HG03354 (cell line): ENCODE data around the gene RBMS3.
"Not testable (repeated sequence)": the region's sequence is repeated elsewhere in the genome, so short reads cannot be mapped to it uniquely, and the experiment has no call there.

ENCODE experiments used
- ATAC-seq: cut with Tn5 transposase; IDR thresholded peaks from one replicate; pipeline ENCODE4 v1.9.1; 2021; ENCODE audit warnings: mild to moderate bottlenecking; ENCODE audit not compliant: unreplicated experiment, poor library complexity, severe bottlenecking

The RBMS3 gene

DNA sequence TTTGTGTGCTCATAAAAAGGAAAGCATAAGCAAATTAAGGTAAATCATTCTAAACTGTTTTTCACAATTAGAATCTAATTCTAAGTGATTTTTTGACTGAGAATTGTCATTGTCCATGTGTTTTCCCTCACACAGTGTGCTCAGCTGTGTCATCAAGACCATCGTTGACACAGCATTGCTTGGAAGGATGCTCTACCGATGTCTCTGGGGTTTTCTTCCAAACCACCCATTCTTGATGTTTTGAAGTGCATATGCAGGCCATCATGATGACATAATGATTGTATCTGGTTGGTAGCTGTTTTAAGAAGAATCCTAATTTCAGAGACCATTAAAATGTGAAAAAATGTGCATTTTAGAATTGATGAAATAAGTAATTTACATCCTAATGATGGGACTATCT lies 347.9 kb downstream of the RBMS3 start:
- ATAC-seq: no peak

DNA sequence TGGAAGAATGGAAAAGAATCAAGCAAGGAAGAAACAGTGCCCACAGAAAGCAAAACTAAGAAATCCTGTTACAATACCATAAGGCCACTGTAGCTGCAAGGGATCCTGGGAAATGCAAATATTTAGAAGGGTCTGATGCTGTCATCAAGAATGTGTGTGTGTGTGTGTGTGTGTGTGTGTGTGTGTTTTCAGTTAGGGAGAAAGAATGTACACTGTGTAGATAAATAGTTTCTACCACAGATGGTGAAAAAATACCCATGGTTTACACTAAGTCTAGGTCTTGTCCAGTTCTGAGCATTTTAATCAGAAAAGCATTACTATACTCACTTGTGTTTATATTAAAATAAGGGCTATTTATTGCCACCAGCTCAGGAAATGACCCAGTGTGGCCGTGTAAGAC lies 355.0 kb downstream of the RBMS3 start:
- no peak for ATAC-seq

DNA sequence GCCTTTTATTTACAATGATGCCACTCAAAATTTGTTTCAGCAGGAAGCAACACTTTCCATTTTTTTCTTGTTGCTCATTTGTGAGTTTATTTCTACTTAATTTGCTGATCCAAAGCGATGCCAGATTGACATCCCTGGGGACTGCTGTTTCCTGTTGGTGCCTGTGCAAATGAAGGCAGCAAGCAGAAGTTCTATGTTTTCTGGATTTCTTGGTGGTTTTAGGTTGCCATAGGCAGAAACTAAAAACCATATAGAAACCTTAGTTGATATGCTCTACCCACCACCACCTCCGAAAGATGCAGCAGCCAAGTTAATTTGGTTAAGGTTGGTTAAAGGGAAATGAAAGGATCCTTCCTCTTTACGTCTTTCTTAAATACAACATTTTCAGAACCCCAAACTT lies 356.2 kb downstream of the RBMS3 start:
- no peak for ATAC-seq

DNA sequence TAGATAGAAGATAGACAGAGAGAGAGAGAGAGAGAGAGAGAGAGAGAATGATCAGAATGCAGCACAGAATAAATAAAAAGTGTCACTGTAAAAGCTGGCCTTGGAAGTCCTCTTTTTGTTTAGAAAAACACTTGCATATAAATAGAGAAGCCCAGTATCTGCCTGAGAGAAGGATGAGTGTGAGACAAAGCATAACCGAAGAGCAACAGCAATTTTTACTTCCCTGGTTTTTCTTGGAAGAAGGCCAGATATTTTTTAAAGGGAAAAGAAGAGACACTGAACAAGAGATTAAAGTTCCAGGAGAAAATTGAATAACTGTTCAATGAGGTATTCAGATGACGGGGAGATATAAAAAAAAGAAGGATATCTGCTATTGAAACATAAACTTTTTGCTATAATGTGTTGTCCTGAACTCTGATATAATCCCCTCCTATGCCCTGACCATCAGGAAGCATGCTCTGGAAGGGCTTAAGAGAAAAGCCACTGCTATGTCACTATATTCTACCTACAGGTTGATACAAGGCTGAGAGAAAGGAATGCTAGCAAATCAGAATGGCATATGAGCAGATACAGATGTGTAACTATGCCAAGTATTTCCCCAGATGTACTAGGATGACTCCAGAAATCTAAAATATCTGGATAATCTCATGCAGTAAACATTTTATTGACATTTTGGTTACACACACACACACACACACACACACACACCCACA lies 358.9 kb downstream of the RBMS3 start:
- no peak for ATAC-seq

DNA sequence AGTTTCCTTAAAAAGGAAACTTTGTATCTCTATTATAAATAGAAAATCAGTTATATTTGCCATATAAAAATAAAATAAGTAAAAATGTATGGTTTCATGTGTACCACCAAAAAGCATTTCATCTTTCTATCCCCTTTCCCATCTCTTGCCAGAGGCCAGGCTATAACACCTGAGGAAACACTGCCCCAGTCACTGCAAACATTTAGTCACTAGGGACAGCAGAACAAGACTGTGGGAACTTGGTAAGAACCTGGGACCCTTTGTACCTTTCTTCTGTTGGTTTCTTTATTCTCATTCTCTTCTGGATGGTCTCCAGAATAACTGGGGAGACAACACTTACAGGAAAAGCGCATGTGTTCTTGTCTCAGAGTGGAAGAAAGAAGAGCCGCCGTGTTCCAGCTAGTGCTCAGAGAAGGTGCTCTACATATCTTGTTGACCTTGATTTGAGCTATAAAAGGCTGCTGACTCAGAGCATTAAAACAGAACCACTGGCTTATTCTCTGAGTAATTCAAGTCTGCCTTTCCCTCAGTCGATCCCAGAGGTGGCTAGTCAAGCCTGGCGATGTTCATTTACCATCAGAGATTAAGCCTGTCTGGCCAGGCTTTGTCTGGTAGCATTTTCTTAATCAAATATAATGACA lies 361.6 kb downstream of the RBMS3 start:
- no peak for ATAC-seq

DNA sequence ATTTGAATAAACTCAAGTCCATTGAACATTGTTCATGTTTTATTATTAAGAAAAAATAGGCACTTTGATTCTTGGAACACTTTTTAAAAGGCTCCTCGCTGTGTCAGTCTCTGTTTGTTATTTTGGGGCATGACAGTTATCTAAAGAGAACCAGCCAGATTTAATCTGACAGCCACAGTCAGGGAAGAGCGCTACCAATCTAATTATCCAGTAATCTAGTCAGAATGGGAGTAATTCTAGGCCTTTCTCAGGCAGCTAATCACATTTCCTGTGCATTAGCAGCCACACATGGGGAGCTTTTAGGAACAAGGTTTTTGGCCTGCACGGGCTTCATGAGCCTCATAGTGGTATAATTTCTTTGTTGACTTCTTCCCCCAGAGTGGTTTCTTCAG lies 362.2 kb downstream of the RBMS3 start:
- ATAC-seq: no peak

DNA sequence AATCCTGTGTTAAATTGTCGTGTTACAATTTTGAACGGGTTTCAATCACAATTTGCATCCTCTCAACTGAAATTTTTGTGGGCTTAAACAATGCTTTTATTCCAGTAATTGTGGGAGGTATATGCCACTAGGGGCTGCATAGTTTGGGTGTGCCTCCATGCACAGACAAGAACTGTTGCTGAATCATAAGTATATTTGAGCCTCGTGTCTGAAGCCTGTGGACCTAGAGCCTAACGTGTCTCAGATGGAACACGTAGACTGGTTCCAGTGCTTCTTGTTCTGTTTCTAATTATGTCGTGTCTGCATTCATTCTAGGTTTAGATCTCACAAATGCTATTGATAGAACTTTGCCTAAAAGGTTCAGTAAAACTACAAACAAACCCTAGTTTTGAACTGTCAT lies 363.4 kb downstream of the RBMS3 start:
- ATAC-seq: no peak

DNA sequence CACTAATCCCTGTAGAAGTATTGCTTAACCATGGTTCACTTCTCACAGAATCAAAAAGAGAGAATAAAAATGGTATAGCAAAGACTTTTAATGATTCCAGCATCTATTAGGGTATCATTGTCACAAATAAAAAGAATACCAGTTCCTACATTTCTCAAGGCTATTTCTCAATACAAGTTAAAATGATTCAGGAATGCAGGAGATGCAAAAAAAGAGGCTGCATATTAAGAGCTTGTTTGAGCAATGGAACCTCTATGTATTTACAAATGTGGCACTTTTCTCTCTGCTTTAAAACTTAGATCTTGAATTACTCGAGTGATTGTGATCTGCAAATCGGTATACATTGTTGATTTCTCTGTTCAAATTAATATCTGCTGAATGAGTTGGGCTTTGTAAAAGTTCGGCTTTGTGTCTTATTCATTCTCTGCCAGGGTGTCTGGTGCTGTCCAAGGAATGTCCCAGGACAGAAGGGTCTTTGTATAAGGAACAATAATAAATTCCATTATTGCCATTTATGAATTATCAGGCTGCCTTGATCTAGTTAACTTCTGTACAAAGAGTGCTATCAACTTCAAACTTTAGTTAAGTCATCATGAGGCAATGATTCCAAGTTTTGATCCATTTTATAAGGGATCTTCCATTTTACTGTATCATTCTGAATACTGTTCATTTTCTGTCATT lies 364.2 kb downstream of the RBMS3 start:
- no peak for ATAC-seq

DNA sequence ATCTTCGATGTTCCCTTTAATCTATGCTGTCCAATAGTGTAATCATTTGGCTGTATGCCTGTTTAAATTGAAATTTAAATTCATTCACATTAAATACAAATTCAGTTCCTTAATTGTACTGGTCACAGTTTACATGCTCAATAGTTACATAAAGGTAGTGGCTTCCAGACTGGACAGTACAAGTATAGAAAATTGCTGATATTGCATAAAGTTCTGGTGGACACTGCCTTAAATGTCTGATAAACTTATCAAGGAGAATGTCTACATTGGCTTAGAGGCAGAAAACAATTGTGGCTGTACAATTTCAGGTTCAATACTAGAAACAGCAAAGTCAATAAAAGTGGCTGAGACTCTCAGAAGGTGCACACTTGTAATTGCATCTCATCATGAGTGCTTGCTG lies 365.2 kb downstream of the RBMS3 start:
- no peak for ATAC-seq

DNA sequence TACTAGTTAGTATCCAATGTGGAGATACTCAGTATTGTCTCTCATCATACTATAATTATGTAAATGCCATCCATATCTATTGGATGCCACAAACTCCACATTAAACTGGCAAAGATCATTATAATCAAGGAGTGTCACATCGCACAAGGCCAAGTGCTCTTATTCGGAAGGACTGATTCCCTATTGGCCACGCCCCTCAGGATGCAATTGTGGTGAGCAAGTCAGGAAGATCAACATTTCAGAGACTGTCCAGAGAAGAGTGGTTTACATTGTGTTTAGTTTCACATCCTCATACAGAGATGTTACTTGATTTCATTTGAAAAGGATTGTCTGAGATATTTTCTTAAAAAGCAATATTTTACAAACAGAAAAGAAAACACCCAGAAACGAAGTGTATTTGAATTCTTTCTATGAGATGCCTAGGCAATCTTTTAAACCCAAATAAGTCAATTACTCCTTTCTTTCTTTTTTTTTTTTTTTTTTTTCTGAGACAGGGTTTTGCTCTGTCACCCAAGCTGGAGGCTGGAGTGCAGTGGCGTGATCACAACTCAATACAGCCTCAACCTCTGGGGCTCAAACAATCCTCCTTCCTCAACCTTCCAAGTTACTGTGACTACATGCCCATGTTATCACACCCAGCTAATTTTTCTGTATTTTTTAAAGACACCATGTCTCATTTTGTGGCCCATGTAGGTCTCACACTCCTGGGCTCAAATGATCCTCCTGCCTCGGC lies 369.1 kb downstream of the RBMS3 start:
- peak; percentile 66 for ATAC-seq

DNA sequence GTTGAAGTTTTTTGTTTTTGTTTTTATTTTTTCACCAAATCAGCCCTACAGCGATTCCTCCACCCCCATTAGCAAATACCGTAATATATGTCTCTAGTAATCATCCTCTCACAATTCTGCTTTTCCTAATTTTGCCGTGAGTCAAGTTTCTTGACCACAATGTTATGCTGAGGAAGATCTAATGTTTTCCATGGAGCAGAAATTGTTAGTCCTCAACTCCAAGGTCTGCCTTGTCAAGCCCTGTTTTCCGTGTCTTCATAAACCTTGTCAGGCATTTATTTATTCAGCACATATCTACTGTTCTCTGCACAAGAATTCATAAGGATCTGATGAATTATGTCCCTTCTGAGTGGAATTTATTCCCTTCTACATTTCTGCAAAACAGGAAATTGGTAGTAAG lies 372.8 kb downstream of the RBMS3 start:
- ATAC-seq: no peak

DNA sequence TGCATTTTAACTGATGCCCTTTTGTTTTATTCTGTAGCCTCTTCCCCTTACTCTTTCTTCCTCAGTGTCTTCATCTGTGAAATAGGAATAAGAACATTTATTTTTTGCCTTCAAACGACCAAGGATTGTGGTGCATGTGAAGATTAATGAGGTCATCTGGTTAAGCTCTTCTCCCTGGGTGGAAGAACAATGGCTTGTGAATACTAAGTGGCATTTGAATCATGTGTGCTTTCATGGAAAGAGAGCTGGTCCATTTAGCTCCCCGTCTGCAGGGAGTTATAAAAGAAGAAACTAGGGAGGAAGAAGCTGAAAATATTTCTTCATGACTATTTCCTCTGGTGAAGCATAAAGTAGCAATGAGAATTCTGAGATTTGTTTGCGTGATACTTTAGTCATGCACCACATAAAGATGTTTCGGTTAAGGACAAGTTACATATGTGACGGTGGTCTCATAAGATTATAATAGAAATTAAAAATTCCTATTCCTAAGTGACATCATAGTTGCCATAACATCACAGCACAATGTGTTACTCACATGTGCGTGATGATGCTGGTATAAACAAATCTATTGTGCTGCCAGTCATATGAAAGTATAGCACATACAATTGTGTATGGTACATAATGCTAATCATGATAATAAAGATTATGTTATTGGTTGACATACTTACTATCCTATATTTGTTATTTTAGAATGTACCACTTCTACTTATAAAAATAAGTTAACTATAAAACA lies 374.3 kb downstream of the RBMS3 start:
- no peak for ATAC-seq

DNA sequence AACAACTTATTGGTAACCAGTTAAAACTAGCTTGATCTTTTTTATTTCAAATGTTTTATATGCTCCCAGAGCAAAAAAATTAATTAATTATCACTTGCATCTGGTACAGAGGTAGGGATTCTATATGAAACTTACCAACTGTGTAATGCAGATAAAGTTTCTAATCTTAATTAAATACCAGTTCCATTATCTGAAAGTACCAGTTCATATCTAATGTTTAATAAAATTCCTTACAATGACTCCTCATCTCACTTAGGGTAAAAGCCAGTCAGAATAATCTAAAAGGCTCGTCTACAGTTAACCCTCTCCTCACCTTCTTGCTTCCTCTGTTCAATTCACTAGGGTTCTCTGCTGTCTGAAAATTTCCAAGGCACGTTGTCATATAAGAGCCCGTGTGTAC lies 384.8 kb downstream of the RBMS3 start:
- ATAC-seq: no peak

DNA sequence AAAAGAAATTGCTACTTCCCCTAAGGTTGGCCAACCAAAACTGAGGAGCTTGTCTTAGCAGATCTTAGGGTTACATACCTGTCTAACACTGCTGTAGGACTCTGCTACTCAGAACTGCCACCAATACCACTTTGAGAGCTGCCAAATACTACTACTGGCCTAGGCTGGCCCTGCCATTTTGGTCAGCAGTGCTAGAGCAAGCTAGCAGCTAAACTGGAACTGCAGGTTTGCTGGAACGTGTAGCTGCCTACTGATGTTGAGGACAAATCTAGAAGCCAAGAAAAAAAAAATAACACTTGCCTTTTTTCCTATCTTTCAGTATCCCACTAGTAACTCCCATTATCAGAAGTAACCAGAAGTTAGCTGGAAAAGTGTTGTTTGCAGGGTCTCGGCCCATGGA lies 387.4 kb downstream of the RBMS3 start:
- no peak for ATAC-seq

DNA sequence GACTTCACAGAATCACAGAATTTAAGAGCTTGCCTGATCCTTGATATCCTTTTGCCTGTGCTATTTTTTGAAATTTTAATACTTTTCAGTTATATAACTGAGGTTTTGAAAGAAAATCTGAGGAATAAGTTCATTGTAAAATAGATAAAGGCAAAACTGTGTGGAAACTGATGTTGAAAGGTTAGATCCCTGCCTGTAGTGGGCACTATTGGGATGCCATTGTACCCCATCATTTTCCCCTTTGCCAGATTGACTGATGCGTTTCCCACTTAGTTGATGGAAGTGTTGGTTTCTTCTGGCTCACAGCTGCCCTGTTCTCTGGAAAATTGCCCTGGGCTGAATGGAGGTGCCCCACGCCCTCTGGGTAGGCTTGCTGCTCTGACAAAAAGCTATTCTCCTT lies 387.9 kb downstream of the RBMS3 start:
- ATAC-seq: no peak

DNA sequence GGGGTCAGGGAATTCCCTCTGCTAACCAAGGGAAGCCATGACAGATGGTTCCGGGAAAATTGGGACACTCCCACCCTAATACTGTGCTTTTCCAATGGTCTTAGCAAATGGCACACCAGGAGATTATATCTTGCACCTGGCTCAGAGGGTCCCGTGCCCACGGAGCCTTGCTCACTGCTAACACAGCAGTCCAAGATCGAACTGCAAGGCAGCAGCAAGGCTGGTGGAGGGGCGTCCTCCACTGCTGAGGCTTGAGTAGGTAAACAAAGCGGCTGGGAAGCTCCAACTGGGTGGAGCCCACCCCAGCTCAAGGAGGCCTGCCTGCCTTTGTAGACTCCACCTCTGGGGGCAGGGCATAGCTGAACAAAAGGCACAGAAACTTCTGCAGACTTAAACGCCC lies 389.6 kb downstream of the RBMS3 start:
- not testable (repeated sequence) for ATAC-seq

DNA sequence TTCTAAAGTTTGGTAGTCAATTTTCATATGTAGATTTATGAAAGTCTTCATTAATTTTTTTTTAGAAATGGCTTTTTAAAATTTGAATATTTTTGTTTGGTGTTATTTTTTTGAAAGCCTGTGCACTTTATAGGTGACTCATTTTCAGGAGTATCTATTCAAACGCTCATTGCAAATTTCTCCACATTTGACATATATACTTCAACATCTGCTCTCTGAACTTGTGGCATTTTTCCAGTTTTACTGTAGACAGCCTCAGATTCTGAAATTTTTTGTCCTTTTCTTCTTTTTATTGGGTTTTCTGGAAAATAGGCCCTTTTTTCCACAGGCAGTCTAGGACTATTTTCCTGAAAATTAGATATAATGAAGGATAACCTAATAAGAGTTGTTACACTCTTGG lies 396.6 kb downstream of the RBMS3 start:
- no peak for ATAC-seq

DNA sequence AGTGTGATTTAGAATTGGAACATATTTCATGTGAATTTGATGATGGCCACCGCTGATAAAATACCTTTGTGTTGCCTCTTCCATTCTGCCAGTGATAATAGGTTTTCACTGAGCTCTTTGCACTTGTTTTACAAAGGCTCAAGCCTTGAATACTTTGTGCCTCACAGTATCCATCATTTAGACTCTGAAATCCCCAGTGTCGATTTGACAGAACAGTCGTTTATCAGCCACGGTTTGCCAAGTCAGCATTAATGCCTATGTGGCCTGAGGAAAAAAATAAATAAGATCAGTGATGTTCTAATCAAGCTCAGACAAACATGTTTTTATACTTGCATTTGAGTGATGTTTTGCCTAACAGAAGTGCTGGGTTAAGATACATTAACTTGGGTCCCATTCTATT lies 399.1 kb downstream of the RBMS3 start:
- ATAC-seq: no peak

DNA sequence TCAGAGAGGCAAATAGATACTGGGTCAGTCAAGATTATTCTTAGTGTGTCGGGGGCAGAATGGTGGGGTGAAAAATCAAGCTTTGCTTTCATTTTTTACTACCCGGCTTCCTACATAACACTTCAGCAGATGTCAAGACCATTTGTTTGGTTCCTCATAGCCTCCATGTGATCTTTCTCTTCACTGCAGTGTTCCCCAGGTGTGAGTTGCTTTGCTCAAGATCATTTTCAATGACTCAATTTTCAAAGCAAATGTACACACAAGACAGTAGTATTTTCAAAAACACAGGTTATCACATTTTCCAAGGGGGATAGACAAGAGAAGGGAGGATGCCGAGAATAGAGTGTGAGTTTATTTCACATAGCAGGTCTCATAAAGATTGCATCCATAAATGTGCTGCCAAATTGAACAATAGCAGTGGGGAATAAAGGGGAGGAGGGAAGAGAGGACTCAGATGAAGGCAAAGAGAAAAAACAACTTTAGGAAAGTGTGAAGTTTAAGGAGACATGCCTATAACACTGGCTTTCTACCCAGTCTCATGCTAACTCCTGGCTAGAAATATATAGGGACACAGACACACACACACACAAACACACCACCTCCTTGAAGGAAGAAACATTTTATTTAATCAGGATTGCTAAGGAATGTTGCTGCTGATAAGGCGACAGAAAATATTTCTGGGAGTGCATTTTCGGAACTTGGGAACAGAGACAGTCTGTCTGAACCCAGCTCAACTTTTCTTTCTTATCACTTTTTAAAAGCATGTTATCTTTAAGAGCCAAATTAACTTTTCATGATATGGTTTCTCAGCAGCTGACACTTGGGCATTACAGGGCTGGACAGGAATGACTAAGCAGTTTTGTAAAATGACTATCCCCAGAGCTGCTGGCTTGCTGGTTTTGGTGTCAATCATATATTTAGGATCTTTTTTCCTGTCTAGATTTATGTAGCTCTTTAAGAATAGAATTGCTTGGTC lies 402.4 kb downstream of the RBMS3 start:
- peak; percentile 55 for ATAC-seq
